ENCODE data around the gene AXIN1.

The AXIN1 gene

GRCh38 chr16:316741-317464 is 35.6 kb downstream of the AXIN1 start:
- DNase-seq (ENCODE audit: insufficient read length) (no peak), FAIRE-seq (no peak)
- no peak for TF ChIP-seq TAF1 (IDR thresholded peaks at IDR 0.05; ENCODE audit: borderline replicate concordance, low read depth, low read length)
- TF ChIP-seq POLR2AphosphoS5 (IDR thresholded peaks at IDR 0.05; ENCODE audit: low read depth, low read length), result no peak
- no peak for TF ChIP-seq POLR2A (IDR thresholded peaks at IDR 0.05; ENCODE audit: low read depth, low read length)

GRCh38 chr16:314795-315299 is 37.7 kb downstream of the AXIN1 start:
- DNase-seq (ENCODE audit: insufficient read length) (no peak), FAIRE-seq (no peak)
- TF ChIP-seq POLR2A (IDR thresholded peaks at IDR 0.05; ENCODE audit: low read depth, low read length) (no peak), POLR2AphosphoS5 (IDR thresholded peaks at IDR 0.05; ENCODE audit: low read depth, low read length) (no peak), TAF1 (IDR thresholded peaks at IDR 0.05; ENCODE audit: borderline replicate concordance, low read depth, low read length) (no peak)

- FAIRE-seq, result no peak
- no peak for DNase-seq (ENCODE audit: insufficient read length)
- TF ChIP-seq POLR2AphosphoS5 (IDR thresholded peaks at IDR 0.05; ENCODE audit: low read depth, low read length), result no peak
- no peak for TF ChIP-seq TAF1 (IDR thresholded peaks at IDR 0.05; ENCODE audit: borderline replicate concordance, low read depth, low read length)
- TF ChIP-seq POLR2A (IDR thresholded peaks at IDR 0.05; ENCODE audit: low read depth, low read length), result no peak
Measured at GRCh38 chr16:314351-314750, 38.2 kb downstream of the AXIN1 start.

GRCh38 chr16:311725-312124 is 40.8 kb downstream of the AXIN1 start:
- FAIRE-seq (no peak), DNase-seq (ENCODE audit: insufficient read length) (no peak)
- TF ChIP-seq POLR2AphosphoS5 (IDR thresholded peaks at IDR 0.05; ENCODE audit: low read depth, low read length) (no peak), POLR2A (IDR thresholded peaks at IDR 0.05; ENCODE audit: low read depth, low read length) (no peak), TAF1 (IDR thresholded peaks at IDR 0.05; ENCODE audit: borderline replicate concordance, low read depth, low read length) (no peak)

GRCh38 chr16:309476-309875 is 43.0 kb downstream of the AXIN1 start:
- FAIRE-seq, result no peak
- no peak for TF ChIP-seq POLR2A (IDR thresholded peaks at IDR 0.05; ENCODE audit: low read depth, low read length)
- no peak for TF ChIP-seq POLR2AphosphoS5 (IDR thresholded peaks at IDR 0.05; ENCODE audit: low read depth, low read length)
- no peak for TF ChIP-seq TAF1 (IDR thresholded peaks at IDR 0.05; ENCODE audit: borderline replicate concordance, low read depth, low read length)
- no peak for DNase-seq (ENCODE audit: insufficient read length)

GRCh38 chr16:307691-308312 is 44.7 kb downstream of the AXIN1 start:
- FAIRE-seq (no peak), DNase-seq (ENCODE audit: insufficient read length) (no peak)
- TF ChIP-seq POLR2AphosphoS5 (IDR thresholded peaks at IDR 0.05; ENCODE audit: low read depth, low read length) (no peak), POLR2A (IDR thresholded peaks at IDR 0.05; ENCODE audit: low read depth, low read length) (no peak), TAF1 (IDR thresholded peaks at IDR 0.05; ENCODE audit: borderline replicate concordance, low read depth, low read length) (no peak)

GRCh38 chr16:306911-307370 is 45.6 kb downstream of the AXIN1 start:
- no peak for DNase-seq (ENCODE audit: insufficient read length)
- no peak for FAIRE-seq
- no peak for TF ChIP-seq TAF1 (IDR thresholded peaks at IDR 0.05; ENCODE audit: borderline replicate concordance, low read depth, low read length)
- TF ChIP-seq POLR2AphosphoS5 (IDR thresholded peaks at IDR 0.05; ENCODE audit: low read depth, low read length), result no peak
- no peak for TF ChIP-seq POLR2A (IDR thresholded peaks at IDR 0.05; ENCODE audit: low read depth, low read length)

- FAIRE-seq, result no peak
- no peak for TF ChIP-seq POLR2AphosphoS5 (IDR thresholded peaks at IDR 0.05; ENCODE audit: low read depth, low read length)
- TF ChIP-seq TAF1 (IDR thresholded peaks at IDR 0.05; ENCODE audit: borderline replicate concordance, low read depth, low read length), result no peak
- no peak for TF ChIP-seq POLR2A (IDR thresholded peaks at IDR 0.05; ENCODE audit: low read depth, low read length)
- DNase-seq (ENCODE audit: insufficient read length), result no peak
Measured at GRCh38 chr16:305916-306626, 46.5 kb downstream of the AXIN1 start.

- no peak for DNase-seq (ENCODE audit: insufficient read length)
- FAIRE-seq, result no peak
- TF ChIP-seq POLR2AphosphoS5 (IDR thresholded peaks at IDR 0.05; ENCODE audit: low read depth, low read length), result no peak
- no peak for TF ChIP-seq TAF1 (IDR thresholded peaks at IDR 0.05; ENCODE audit: borderline replicate concordance, low read depth, low read length)
- no peak for TF ChIP-seq POLR2A (IDR thresholded peaks at IDR 0.05; ENCODE audit: low read depth, low read length)
Measured at GRCh38 chr16:303760-304505, 48.6 kb downstream of the AXIN1 start.

GRCh38 chr16:301950-302349 is 50.6 kb downstream of the AXIN1 start:
- TF ChIP-seq POLR2A (IDR thresholded peaks at IDR 0.05; ENCODE audit: low read depth, low read length) (no peak), POLR2AphosphoS5 (IDR thresholded peaks at IDR 0.05; ENCODE audit: low read depth, low read length) (no peak), TAF1 (IDR thresholded peaks at IDR 0.05; ENCODE audit: borderline replicate concordance, low read depth, low read length) (no peak)

GRCh38 chr16:301235-301634 is 51.3 kb downstream of the AXIN1 start:
- FAIRE-seq, result no peak
- no peak for TF ChIP-seq POLR2AphosphoS5 (IDR thresholded peaks at IDR 0.05; ENCODE audit: low read depth, low read length)
- no peak for TF ChIP-seq TAF1 (IDR thresholded peaks at IDR 0.05; ENCODE audit: borderline replicate concordance, low read depth, low read length)
- no peak for TF ChIP-seq POLR2A (IDR thresholded peaks at IDR 0.05; ENCODE audit: low read depth, low read length)
- no peak for DNase-seq (ENCODE audit: insufficient read length)

More at GRCh38 chr16:301950-302349, 50.6 kb downstream of the AXIN1 start:
- DNase-seq (ENCODE audit: insufficient read length) (no peak), FAIRE-seq (no peak)

All from GM12892 (cell line).